ENCODE measurements around the gene ENDOG.
"Not testable (repeated sequence)": the region's sequence is repeated elsewhere in the genome, so short reads cannot be mapped to it uniquely, and the experiment has no call there.

The ENDOG gene

GRCh38 chr9:128818099-128818838 is at the start of gene ENDOG:
TSS of gene ENDOG (plus strand) at chr9:128818500. CDS start at chr9:128818685, 185 bp downstream.
- DNase-seq: peak; percentile 97

GRCh38 chr9:128768606-128769005 is 49.7 kb upstream of the ENDOG start:
- no peak for DNase-seq

- DNase-seq: no peak
Measured at GRCh38 chr9:128770286-128771030, 47.8 kb upstream of the ENDOG start.

- peak; percentile 16 for DNase-seq
Measured at GRCh38 chr9:128771094-128771721, 47.1 kb upstream of the ENDOG start.

- DNase-seq: peak; percentile 91
Measured at GRCh38 chr9:128771745-128772519, 46.4 kb upstream of the ENDOG start, which contains the start of gene ZER1. TSS of gene ZER1 (minus strand) at chr9:128771927. CDS start at chr9:128755565, 16,362 bp downstream.

- no peak for DNase-seq
Measured at GRCh38 chr9:128773049-128773448, 45.3 kb upstream of the ENDOG start.

- no peak for DNase-seq
Measured at GRCh38 chr9:128774804-128775203, 43.5 kb upstream of the ENDOG start.

GRCh38 chr9:128780093-128780492 is 38.2 kb upstream of the ENDOG start:
- not testable (repeated sequence) for DNase-seq

- DNase-seq: peak; percentile 65
Measured at GRCh38 chr9:128781187-128782070, 36.9 kb upstream of the ENDOG start.

GRCh38 chr9:128782669-128783068 is 35.6 kb upstream of the ENDOG start:
- peak; percentile 15 for DNase-seq

- no peak for DNase-seq
Measured at GRCh38 chr9:128785427-128785826, 32.9 kb upstream of the ENDOG start.

- DNase-seq: peak; percentile 84
Measured at GRCh38 chr9:128786681-128787601, 31.4 kb upstream of the ENDOG start, which contains the start of gene TBC1D13. TSS of gene TBC1D13 (plus strand) at chr9:128787253. CDS start at chr9:128787354, 101 bp downstream.

GRCh38 chr9:128787659-128788058 is 30.6 kb upstream of the ENDOG start:
- DNase-seq: no peak

GRCh38 chr9:128788445-128788844 is 29.9 kb upstream of the ENDOG start:
- no peak for DNase-seq

GRCh38 chr9:128790536-128790935 is 27.8 kb upstream of the ENDOG start:
- DNase-seq: no peak

GRCh38 chr9:128792134-128792533 is 26.2 kb upstream of the ENDOG start:
- DNase-seq: no peak

- DNase-seq: no peak
Measured at GRCh38 chr9:128792978-128793686, 25.2 kb upstream of the ENDOG start.

- not testable (repeated sequence) for DNase-seq
Measured at GRCh38 chr9:128794961-128795360, 23.3 kb upstream of the ENDOG start.

- no peak for DNase-seq
Measured at GRCh38 chr9:128798896-128799295, 19.4 kb upstream of the ENDOG start.

GRCh38 chr9:128800061-128800460 is 18.2 kb upstream of the ENDOG start:
- no peak for DNase-seq
